Right lobe of liver (tissue), 6 donors: ENCODE data around the gene MFSD11. TPM values are rescaled to one million over a fixed set of nuclear protein-coding genes. Genes with fewer than 3 reads are reported as not detected.

Experiments used
- ATAC-seq, 4 donors: fragments of 200-7000 bp; cut with Tn5 transposase; one replicate each; pipeline ENCODE4 v1.9.1; 2020; ENCODE audit warnings: mild to moderate bottlenecking in 4 of 4, moderate library complexity in 4 of 4
- DNase-seq, 3 donors: peaks; one replicate each; pipeline ENCODE4 v3.0.0-alpha.2; 2020
- H3K27ac ChIP-seq, 3 donors: fragments of 200-600 bp; one replicate each; pipeline ENCODE4 v1.8.0; 2022
- H3K27me3 ChIP-seq, 2 donors: fragments of 200-600 bp; one replicate each; pipeline ENCODE4 v1.8.0; 2022
- H3K36me3 ChIP-seq, 4 donors: fragments of 200-600 bp; sonication (generic) in 1 of 4; one replicate each; pipeline versions ENCODE4 v1.5.1 to v1.8.0; 2017 to 2022; ENCODE audit warnings: control low read depth in 1 of 4
- H3K4me1 ChIP-seq, 4 donors: fragments of 200-600 bp; sonication (generic) in 1 of 4; one replicate each; pipeline versions ENCODE4 v1.5.1 to v1.8.0; 2017 to 2022; ENCODE audit warnings: control low read depth in 1 of 4
- H3K4me3 ChIP-seq, 3 donors: fragments of 200-600 bp; one replicate each; pipeline ENCODE4 v1.8.0; 2022
- H3K9me3 ChIP-seq, 4 donors: fragments of 200-600 bp; sonication (generic) in 1 of 4; one replicate each; pipeline versions ENCODE4 v1.5.1 to v1.8.0; 2017 to 2022; ENCODE audit warnings: control low read depth in 1 of 4
- POLR2A ChIP-seq: fragments of 450-650 bp; IDR thresholded peaks from one replicate; pipeline ENCODE4 v1.6.1; 2017; ENCODE audit warnings: antibody characterized with exemption, mild to moderate bottlenecking
- WGBS: methylation state at CpG from one replicate; pipeline ENCODE4 v1.1.6; 2018; ENCODE audit warnings: low coverage, low lambda C conversion rate; ENCODE audit not compliant: insufficient coverage; ENCODE audit errors: missing lambda C conversion rate; 5-methylcytosine and 5-hydroxymethylcytosine counted together
- intact Hi-C, 2 donors: fragments of 100-400 bp; cut with DNase I; formaldehyde crosslinking; loops; one replicate each; pipeline versions ENCODE4 v1.11.2 to v1.14.1; 2022
- long read RNA-seq: library from polyadenylated mRNA; unstranded; transcript quantifications from one replicate; pipeline ENCODE4 v2.0.0, GENCODE V29; 2019
- total RNA-seq, 6 experiments: library from RNA; depleted of rRNA in 2 of 6; stranded (reverse); fragments of >200 nt in 2 of 6; fragmentation: NEBNext Ultra II Directional in 3 of 6; extraction: Animal tissue kit (Norgen Biotek cat#: 25700) in 3 of 6; gene quantifications; one replicate each; pipeline versions ENCODE4 v1.1.0 to v1.2.4, GENCODE V29; 2016 to 2023
- TF ChIP-seq, protein P1 (sequence below), 4 donors: fragments of 200-600 bp in 3 of 4; fragments of 450-650 bp in 1 of 4; IDR thresholded peaks; one replicate each; pipeline versions ENCODE4 v1.5.1 to v1.8.0; 2016 to 2022; ENCODE audit warnings: antibody characterized with exemption in 4 of 4, mild to moderate bottlenecking in 2 of 4
- donor health status: DM: no; HTN: yes; CAD: no.
- donor health status: DM: no; HTN: no; CAD: no.
- donor health status: DM: no; HTN: no; CAD: no.
- donor health status: DM: no; HTN: yes; CAD: no.
- donor health status: DM: no; HTN: yes; CAD: no.

MFSD11 gene
- 10 to 100 TPM in 5 of 6 experiments, 1 to 10 TPM in 1; 8.5 to 16.3 (median 15.3) TPM for total RNA-seq
- long read RNA-seq, partial matches to known transcripts, result 1 of 3 reads
- long read RNA-seq, other reads (novel, unspliced or antisense), result 1 of 3 reads

- H3K4me3 ChIP-seq, result peak within 1 kb of the TSS; percentile 95 to 100 (median 97)
- DNase-seq, result peak; percentile 94 to 96 (median 95)
- TF ChIP-seq, protein P1, sequence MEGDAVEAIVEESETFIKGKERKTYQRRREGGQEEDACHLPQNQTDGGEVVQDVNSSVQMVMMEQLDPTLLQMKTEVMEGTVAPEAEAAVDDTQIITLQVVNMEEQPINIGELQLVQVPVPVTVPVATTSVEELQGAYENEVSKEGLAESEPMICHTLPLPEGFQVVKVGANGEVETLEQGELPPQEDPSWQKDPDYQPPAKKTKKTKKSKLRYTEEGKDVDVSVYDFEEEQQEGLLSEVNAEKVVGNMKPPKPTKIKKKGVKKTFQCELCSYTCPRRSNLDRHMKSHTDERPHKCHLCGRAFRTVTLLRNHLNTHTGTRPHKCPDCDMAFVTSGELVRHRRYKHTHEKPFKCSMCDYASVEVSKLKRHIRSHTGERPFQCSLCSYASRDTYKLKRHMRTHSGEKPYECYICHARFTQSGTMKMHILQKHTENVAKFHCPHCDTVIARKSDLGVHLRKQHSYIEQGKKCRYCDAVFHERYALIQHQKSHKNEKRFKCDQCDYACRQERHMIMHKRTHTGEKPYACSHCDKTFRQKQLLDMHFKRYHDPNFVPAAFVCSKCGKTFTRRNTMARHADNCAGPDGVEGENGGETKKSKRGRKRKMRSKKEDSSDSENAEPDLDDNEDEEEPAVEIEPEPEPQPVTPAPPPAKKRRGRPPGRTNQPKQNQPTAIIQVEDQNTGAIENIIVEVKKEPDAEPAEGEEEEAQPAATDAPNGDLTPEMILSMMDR (IDR thresholded peaks at IDR 0.05), result no peak
- no peak for TF ChIP-seq POLR2A
- no peaks in the 10 kb centered on the region for H3K27me3 ChIP-seq
- H3K27ac ChIP-seq, result peak within 1 kb of the TSS; percentile 96 to 99 (median 96)
- 1% methylated on average over 22 of the region's 57 CpGs for WGBS
- peaks cover 0 to 38% (median 15%) of the 10 kb centered on the region in 4 donors for H3K4me1 ChIP-seq
- intact Hi-C loops, result no loop called here
- H3K36me3 ChIP-seq, result peaks cover 0 to 43% (median 14%) of the 10 kb centered on the region in 4 donors
- ATAC-seq, result peak; percentile 76 to 86 (median 79)
- no peaks in the 10 kb centered on the region for H3K9me3 ChIP-seq
These were observed at the start of gene MFSD11 for GRCh38 chr17:76737676-76738467. Gene MFSD11, plus strand, starts transcription at chr17:76738119. Its CDS starts 234 bp downstream, at chr17:76738353.

DNA sequence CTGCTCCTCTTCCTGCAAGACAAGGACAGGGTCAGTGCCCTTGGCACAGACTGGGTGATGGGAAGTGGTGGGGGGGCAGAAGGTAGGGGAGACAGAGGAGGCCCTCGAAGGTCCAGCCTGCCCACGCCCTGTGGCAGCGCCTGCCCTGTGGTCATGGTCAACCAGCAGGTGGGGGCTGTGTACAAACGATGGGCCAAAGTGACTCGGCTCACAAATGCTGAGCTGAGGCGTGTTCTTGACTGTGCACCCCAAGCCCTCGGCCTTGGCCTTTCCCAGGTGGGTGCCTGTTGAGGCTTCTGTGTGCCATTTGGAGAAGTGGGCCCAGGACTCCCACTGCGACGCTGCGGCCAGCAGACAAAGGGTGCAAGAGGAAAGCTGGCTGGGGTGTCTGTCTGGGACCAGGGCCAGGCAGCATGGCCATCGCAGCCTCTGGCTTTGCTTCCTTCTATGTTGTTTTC is 49.7 kb upstream of the MFSD11 start:
- WGBS, result 100% methylated on average over 1 of the region's 11 CpGs
- Histone ChIP-seq H3K36me3 (no peaks in the 10 kb centered on the region), H3K27me3 (no peaks in the 10 kb centered on the region), H3K27ac (peak overlapping the region; percentile 31 to 65 (median 43)), H3K4me3 (no peak overlapping the region), H3K4me1 (no peaks in the 10 kb centered on the region), H3K9me3 (no peaks in the 10 kb centered on the region)
- intact Hi-C loops, result no loop called here
- no peak for DNase-seq
- TF ChIP-seq POLR2A, result no peak
- TF ChIP-seq, protein P1 (IDR thresholded peaks at IDR 0.05), result no peak
- peak; percentile 2 to 36 (median 16) for ATAC-seq

DNA sequence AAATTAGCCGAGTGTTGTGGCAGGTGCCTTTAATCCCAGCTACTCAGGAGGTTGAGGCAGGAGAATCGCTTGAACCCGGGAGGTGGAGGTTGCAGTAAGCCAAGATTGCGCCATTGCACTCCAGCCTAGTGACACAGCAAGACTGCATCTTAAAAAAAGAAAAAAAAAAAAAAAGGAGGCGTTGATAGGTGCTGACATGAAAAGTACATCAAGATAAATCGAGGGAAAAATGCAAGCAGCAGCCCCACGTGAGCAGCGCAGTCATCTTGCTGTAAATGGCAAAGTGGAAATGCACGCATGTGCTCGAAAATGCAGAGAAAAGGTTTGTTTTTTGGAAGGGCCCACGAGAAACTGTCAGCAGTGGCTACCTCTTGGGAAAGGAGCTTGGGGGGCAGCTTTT is 48.1 kb upstream of the MFSD11 start:
- Histone ChIP-seq H3K9me3 (no peaks in the 10 kb centered on the region), H3K36me3 (no peaks in the 10 kb centered on the region), H3K27ac (no peak overlapping the region), H3K27me3 (no peaks in the 10 kb centered on the region), H3K4me3 (no peak overlapping the region), H3K4me1 (no peaks in the 10 kb centered on the region)
- ATAC-seq (no peak), DNase-seq (no peak)
- 81% methylated on average over 10 of the region's 11 CpGs for WGBS
- intact Hi-C loops, result no loop called here
- no peak for TF ChIP-seq POLR2A
- TF ChIP-seq, protein P1 (IDR thresholded peaks at IDR 0.05), result no peak

DNA sequence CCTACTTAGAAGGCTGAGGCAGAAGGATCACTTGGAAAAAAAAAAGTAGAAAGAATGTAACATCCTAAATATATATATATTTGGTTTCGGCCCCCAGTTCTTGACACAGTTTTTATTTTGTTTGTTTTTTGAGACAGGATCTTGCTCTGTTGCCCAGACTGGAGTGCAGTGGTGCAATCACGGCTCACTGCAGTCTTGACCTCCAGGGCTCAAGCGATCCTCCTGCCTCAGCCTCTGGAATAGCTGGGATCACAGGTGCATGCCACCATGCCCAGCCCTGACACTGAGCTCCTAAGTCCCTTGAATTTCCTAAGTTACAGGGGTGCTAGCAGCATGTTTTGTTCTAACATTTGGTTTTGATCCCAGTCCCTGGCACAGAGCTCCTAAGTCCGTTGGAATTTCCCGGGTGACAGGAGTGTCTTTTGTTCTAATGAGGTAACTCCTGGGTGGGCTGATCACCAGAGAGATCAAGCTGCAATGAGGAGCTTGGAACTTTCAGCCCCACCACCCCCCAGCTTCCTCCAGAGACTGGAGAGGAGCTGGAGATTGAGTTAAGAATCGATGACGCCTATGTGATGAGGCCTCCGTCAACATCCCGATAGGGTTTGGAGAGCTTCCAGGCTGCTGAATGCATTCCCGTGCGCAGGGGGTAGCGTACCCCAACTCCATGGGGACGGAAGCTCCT is 47.2 kb upstream of the MFSD11 start:
- ATAC-seq (no peak), DNase-seq (no peak)
- H3K9me3 ChIP-seq, result no peaks in the 10 kb centered on the region
- no peak overlapping the region for H3K4me3 ChIP-seq
- no peaks in the 10 kb centered on the region for H3K27me3 ChIP-seq
- no peaks in the 10 kb centered on the region for H3K36me3 ChIP-seq
- intact Hi-C loops, result no loop called here
- 90% methylated on average over 7 of the region's 13 CpGs for WGBS
- no peaks in the 10 kb centered on the region for H3K4me1 ChIP-seq
- TF ChIP-seq, protein P1 (IDR thresholded peaks at IDR 0.05), result no peak
- TF ChIP-seq POLR2A, result no peak
- H3K27ac ChIP-seq, result no peak overlapping the region
